GM21529 (cell line): ENCODE results near the gene FLVCR2.
A peak's percentile ranks its signal among the peaks of the same experiment; 100 is the strongest.

Source experiments
- ATAC-seq: cut with Tn5 transposase; IDR thresholded peaks from one replicate; pipeline ENCODE4 v1.9.1; 2021; ENCODE audit not compliant: unreplicated experiment

FLVCR2 gene

GRCh38 chr14:75626863-75627262, 48.4 kb downstream of the FLVCR2 start:
- no peak for ATAC-seq

- ATAC-seq: no peak
Observed at GRCh38 chr14:75627406-75627805, 49.0 kb downstream of the FLVCR2 start.

- ATAC-seq: no peak
Observed at GRCh38 chr14:75628816-75629215, 50.4 kb downstream of the FLVCR2 start.

- ATAC-seq: no peak
Observed at GRCh38 chr14:75630695-75631452, 52.5 kb downstream of the FLVCR2 start.

- ATAC-seq: no peak
Observed at GRCh38 chr14:75631453-75631831, 53.0 kb downstream of the FLVCR2 start.

GRCh38 chr14:75634848-75635247, 56.4 kb downstream of the FLVCR2 start:
- ATAC-seq: no peak

GRCh38 chr14:75636100-75636692, 57.8 kb downstream of the FLVCR2 start:
- no peak for ATAC-seq

- no peak for ATAC-seq
Observed at GRCh38 chr14:75640876-75641275, 62.5 kb downstream of the FLVCR2 start.

GRCh38 chr14:75643985-75644384, 65.6 kb downstream of the FLVCR2 start:
- ATAC-seq: no peak

- ATAC-seq: no peak
Observed at GRCh38 chr14:75645056-75645455, 66.6 kb downstream of the FLVCR2 start.

GRCh38 chr14:75646762-75647161, 68.3 kb downstream of the FLVCR2 start:
- ATAC-seq: no peak

GRCh38 chr14:75647640-75648039, 69.2 kb downstream of the FLVCR2 start:
- no peak for ATAC-seq

GRCh38 chr14:75648066-75648838, 69.8 kb downstream of the FLVCR2 start:
- ATAC-seq: no peak

- ATAC-seq: no peak
Observed at GRCh38 chr14:75649337-75649736, 70.9 kb downstream of the FLVCR2 start.

- no peak for ATAC-seq
Observed at GRCh38 chr14:75649773-75650172, 71.4 kb downstream of the FLVCR2 start.

- no peak for ATAC-seq
Observed at GRCh38 chr14:75650253-75651058, 72.0 kb downstream of the FLVCR2 start.

GRCh38 chr14:75653563-75653962, 75.1 kb downstream of the FLVCR2 start:
- no peak for ATAC-seq

- peak; percentile 64 for ATAC-seq
Observed at GRCh38 chr14:75654127-75654732, 75.8 kb downstream of the FLVCR2 start.

- ATAC-seq: no peak
Observed at GRCh38 chr14:75655235-75655634, 76.8 kb downstream of the FLVCR2 start.

- ATAC-seq: no peak
Observed at GRCh38 chr14:75657331-75657730, 78.9 kb downstream of the FLVCR2 start.

GRCh38 chr14:75658957-75659356, 80.5 kb downstream of the FLVCR2 start:
- ATAC-seq: no peak
